Uterus (tissue), 4 donors: Measurements from ENCODE around the gene EFCAB12. TPM values are rescaled to one million over a fixed set of nuclear protein-coding genes. Genes with fewer than 3 reads are reported as not detected.
A peak's percentile ranks its signal among the peaks of the same experiment; 100 is the strongest.
"Not testable (repeated sequence)": the region's sequence is repeated elsewhere in the genome, so short reads cannot be mapped to it uniquely, and the experiment has no call there.

Experiments used
- DNase-seq, 2 donors: peaks; one replicate each; pipeline ENCODE4 v3.0.0-alpha.2; 2019 to 2020
- H3K27ac ChIP-seq, 2 donors: fragments of 200-600 bp; sonication (generic); 1 replicate in 1 of 2; 2 replicates in 1 of 2; pipeline ENCODE4 v1.5.1; 2016 to 2018
- H3K27me3 ChIP-seq, 2 donors: fragments of 200-600 bp; sonication (generic); one replicate each; pipeline ENCODE4 v1.5.1; 2018 to 2019; ENCODE audit warnings: control low read depth in 1 of 2
- H3K36me3 ChIP-seq, 2 donors: fragments of 200-600 bp; sonication (generic); one replicate each; pipeline ENCODE4 v1.5.1; 2019; ENCODE audit warnings: control low read depth in 1 of 2
- H3K4me1 ChIP-seq, 2 donors: fragments of 200-600 bp; sonication (generic); one replicate each; pipeline ENCODE4 v1.5.1; 2018 to 2019; ENCODE audit warnings: control low read depth in 1 of 2
- H3K4me3 ChIP-seq, 2 donors: fragments of 200-600 bp; sonication (generic); 1 replicate in 1 of 2; 2 replicates in 1 of 2; pipeline ENCODE4 v1.5.1; 2018 to 2019; ENCODE audit warnings: mild to moderate bottlenecking in 1 of 2
- H3K9me3 ChIP-seq, 2 donors: fragments of 200-600 bp; sonication (generic); one replicate each; pipeline ENCODE4 v1.5.1; 2019; ENCODE audit warnings: control low read depth in 1 of 2
- CTCF ChIP-seq, 4 experiments: fragments of 200-600 bp in 2 of 4; fragments of 450-650 bp in 2 of 4; sonication (generic) in 2 of 4; IDR thresholded peaks; one replicate each; pipeline ENCODE4 v1.5.1; 2016 to 2019; ENCODE audit warnings: antibody characterized with exemption in 4 of 4, mild to moderate bottlenecking in 2 of 4, moderate library complexity in 1 of 4
- POLR2A ChIP-seq, 2 donors: fragments of 450-650 bp; IDR thresholded peaks; one replicate each; pipeline ENCODE4 v1.6.1; 2016; ENCODE audit warnings: antibody characterized with exemption in 2 of 2, mild to moderate bottlenecking in 1 of 2, moderate library complexity in 1 of 2
- intact Hi-C: fragments of 100-400 bp; cut with DNase I; formaldehyde crosslinking; loops from one replicate; pipeline ENCODE4 v1.15.1; 2023; ENCODE audit warnings: low total_unique reads
- total RNA-seq, 4 donors: library from RNA; depleted of rRNA in 3 of 4; stranded (reverse); fragments of >200 nt in 3 of 4; gene quantifications; one replicate each; pipeline versions ENCODE4 v1.1.0 to v1.2.4, GENCODE V29; 2014 to 2023
- donor health status: DM: yes; HTN: yes; CAD: no.

Gene EFCAB12
- total RNA-seq, 4 donors from 2014 or later: under 0.01 to 0.76 (median 0.41) TPM; not detected in 1

DNA sequence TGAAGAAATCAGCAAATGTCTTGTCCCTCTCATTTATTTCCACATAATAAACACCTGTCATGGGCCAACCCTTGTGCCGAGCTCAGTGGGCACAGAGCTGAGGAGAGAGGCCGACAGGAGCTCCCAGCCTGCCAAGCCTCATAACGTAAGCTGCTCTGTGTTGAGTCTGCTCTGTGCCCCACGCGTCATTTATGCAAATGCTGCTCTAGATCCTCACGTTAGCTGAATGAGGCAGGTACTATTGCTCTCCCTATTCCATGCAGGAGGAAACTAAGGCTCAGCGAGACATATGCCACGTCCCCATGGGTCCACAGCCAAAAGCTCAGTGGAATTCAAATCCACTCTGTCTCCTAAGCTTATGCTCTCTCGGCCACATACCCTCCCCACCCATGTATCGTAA lies 41.5 kb downstream of the EFCAB12 start:
- Histone ChIP-seq H3K4me1 (no peaks in the 10 kb centered on the region), H3K9me3 (no peaks in the 10 kb centered on the region), H3K36me3 (no peaks in the 10 kb centered on the region), H3K27me3 (no peaks in the 10 kb centered on the region), H3K27ac (peak overlapping the region in 1 of 2 donors; percentile 74), H3K4me3 (no peak overlapping the region)
- intact Hi-C loops: no loop called here
- DNase-seq: no peak
- TF ChIP-seq CTCF (IDR thresholded peaks at IDR 0.05): no peak
- no peak for TF ChIP-seq POLR2A (IDR thresholded peaks at IDR 0.05)

GRCh38 chr3:129385507-129385906 lies 42.9 kb downstream of the EFCAB12 start:
- H3K27ac ChIP-seq, H3K4me3 ChIP-seq, DNase-seq, H3K4me1 ChIP-seq, intact Hi-C loops, H3K9me3 ChIP-seq, H3K27me3 ChIP-seq, H3K36me3 ChIP-seq: not testable (repeated sequence)

GRCh38 chr3:129384594-129385323 lies 43.7 kb downstream of the EFCAB12 start:
- intact Hi-C loops: no loop called here
- no peak for DNase-seq

GRCh38 chr3:129384103-129384502 lies 44.3 kb downstream of the EFCAB12 start:
- H3K36me3 ChIP-seq, DNase-seq, H3K9me3 ChIP-seq, H3K27me3 ChIP-seq, intact Hi-C loops, H3K27ac ChIP-seq, H3K4me1 ChIP-seq, H3K4me3 ChIP-seq: not testable (repeated sequence)

More at GRCh38 chr3:129384594-129385323, 43.7 kb downstream of the EFCAB12 start:
- TF ChIP-seq POLR2A (IDR thresholded peaks at IDR 0.05) (no peak), CTCF (IDR thresholded peaks at IDR 0.05) (no peak)
- H3K9me3 ChIP-seq: no peaks in the 10 kb centered on the region
- no peaks in the 10 kb centered on the region for H3K4me1 ChIP-seq
- no peaks in the 10 kb centered on the region for H3K27me3 ChIP-seq
- no peaks in the 10 kb centered on the region for H3K36me3 ChIP-seq
- no peak overlapping the region for H3K4me3 ChIP-seq
- H3K27ac ChIP-seq: no peak overlapping the region

DNA sequence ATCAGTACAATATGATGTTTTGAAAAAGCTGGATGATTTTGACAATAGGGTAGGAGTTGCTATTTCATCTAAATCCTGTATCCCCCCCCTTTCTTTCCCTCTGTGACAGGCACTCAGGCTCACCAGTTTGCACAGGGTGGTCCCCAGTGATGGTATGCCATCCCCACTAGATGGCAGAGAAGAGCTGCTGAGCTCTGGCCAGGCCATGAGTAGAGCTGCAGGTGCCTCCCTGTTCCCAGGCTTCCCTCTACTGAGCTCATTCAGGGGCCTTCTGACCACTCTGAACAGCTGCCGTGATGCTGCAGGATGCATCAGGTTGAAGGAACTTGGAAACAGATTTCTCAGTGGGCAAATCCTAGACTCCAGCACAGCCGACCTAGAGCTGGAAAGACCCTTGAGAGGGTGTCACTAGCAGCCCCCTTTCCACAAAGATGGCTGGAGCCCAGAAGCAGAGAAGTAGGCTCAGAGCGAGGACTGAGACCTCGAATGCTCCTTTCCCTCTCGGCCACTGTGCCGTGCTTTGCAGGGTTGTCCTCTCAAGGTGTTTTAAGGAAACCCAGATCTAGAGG lies 45.1 kb downstream of the EFCAB12 start:
- Histone ChIP-seq H3K27me3 (no peaks in the 10 kb centered on the region), H3K9me3 (no peaks in the 10 kb centered on the region), H3K4me3 (no peak overlapping the region), H3K4me1 (no peaks in the 10 kb centered on the region), H3K36me3 (no peaks in the 10 kb centered on the region), H3K27ac (no peak overlapping the region)
- peak; percentile 43 to 54 for DNase-seq
- TF ChIP-seq CTCF (IDR thresholded peaks at IDR 0.05) (peak; percentile 46 to 67 (median 62)), POLR2A (IDR thresholded peaks at IDR 0.05) (no peak)
- intact Hi-C loops: no loop called here

GRCh38 chr3:129382366-129382765 lies 46.1 kb downstream of the EFCAB12 start:
- Histone ChIP-seq H3K27me3 (no peaks in the 10 kb centered on the region), H3K4me3 (no peak overlapping the region), H3K4me1 (no peaks in the 10 kb centered on the region), H3K36me3 (no peaks in the 10 kb centered on the region), H3K9me3 (no peaks in the 10 kb centered on the region), H3K27ac (no peak overlapping the region)
- DNase-seq: no peak
- TF ChIP-seq CTCF (IDR thresholded peaks at IDR 0.05): no peak
- intact Hi-C loops: no loop called here
